H9 (cell line): ENCODE results near the gene GSX2. TPM values are rescaled to one million over a fixed set of nuclear protein-coding genes. Genes with fewer than 3 reads are reported as not detected.

Experiments
- DNase-seq: peaks from one replicate; pipeline ENCODE4 v3.0.0-alpha.2; 2017
- H2AFZ ChIP-seq: one replicate; pipeline ENCODE4 v1.6.1; 2013; ENCODE audit warnings: mild to moderate bottlenecking, low read length, control low read depth, moderate library complexity
- H2AK5ac ChIP-seq: 2 replicates; pipeline ENCODE4 v1.6.1; 2013; ENCODE audit warnings: low read length, control low read depth, mixed read lengths; ENCODE audit not compliant: insufficient read length
- H2BK120ac ChIP-seq: one replicate; pipeline ENCODE4 v1.6.1; 2013; ENCODE audit warnings: low read depth, mild to moderate bottlenecking, low read length, control low read depth, inconsistent platforms; ENCODE audit not compliant: poor library complexity, severe bottlenecking
- H2BK12ac ChIP-seq: 2 replicates; pipeline ENCODE4 v1.6.1; 2013; ENCODE audit warnings: low read length, control low read depth, mixed read lengths, low read depth; ENCODE audit not compliant: insufficient read length
- H2BK15ac ChIP-seq: 2 replicates; pipeline ENCODE4 v1.6.1; 2013; ENCODE audit warnings: low read depth, low read length, control low read depth
- H2BK20ac ChIP-seq: one replicate; pipeline ENCODE4 v1.6.1; 2013; ENCODE audit warnings: low read depth, mild to moderate bottlenecking, low read length, control low read depth, inconsistent platforms; ENCODE audit not compliant: poor library complexity, severe bottlenecking
- H2BK5ac ChIP-seq: 2 replicates; pipeline ENCODE4 v1.6.1; 2013; ENCODE audit warnings: low read length, control low read depth, mixed read lengths; ENCODE audit not compliant: insufficient read length
- H3K14ac ChIP-seq: 2 replicates; pipeline ENCODE4 v1.6.1; 2013; ENCODE audit warnings: low read length, control low read depth; ENCODE audit not compliant: insufficient read depth
- H3K18ac ChIP-seq: 2 replicates; pipeline ENCODE4 v1.6.1; 2013; ENCODE audit warnings: low read depth, mild to moderate bottlenecking, mixed read lengths, low read length, control low read depth; ENCODE audit not compliant: insufficient read length
- H3K23ac ChIP-seq: 2 replicates; pipeline ENCODE4 v1.6.1; 2013; ENCODE audit warnings: low read length, control low read depth, mixed read lengths, low read depth; ENCODE audit not compliant: insufficient read length
- H3K23me2 ChIP-seq: 2 replicates; pipeline ENCODE4 v1.6.1; 2013; ENCODE audit warnings: low read depth, mild to moderate bottlenecking, mixed read lengths, low read length, control low read depth; ENCODE audit not compliant: insufficient read length, poor library complexity, severe bottlenecking
- H3K27ac ChIP-seq: 2 replicates; pipeline ENCODE4 v1.5.1; 2013; ENCODE audit warnings: low read length, control low read depth, mixed read lengths, low read depth; ENCODE audit not compliant: insufficient read length
- H3K27me3 ChIP-seq: 2 replicates; pipeline ENCODE4 v1.6.1; 2013; ENCODE audit warnings: low read length, control low read depth, inconsistent platforms; ENCODE audit not compliant: insufficient read depth
- H3K4ac ChIP-seq: 2 replicates; pipeline ENCODE4 v1.6.1; 2013; ENCODE audit warnings: low read depth, mild to moderate bottlenecking, control low read depth, inconsistent platforms, low read length, moderate library complexity
- H3K4me1 ChIP-seq: 2 replicates; pipeline ENCODE4 v1.6.1; 2013; ENCODE audit warnings: low read length, control low read depth, inconsistent platforms; ENCODE audit not compliant: insufficient read depth
- H3K4me2 ChIP-seq: 2 replicates; pipeline ENCODE4 v1.6.1; 2013; ENCODE audit warnings: low read length, control low read depth, mixed read lengths; ENCODE audit not compliant: insufficient read length, insufficient read depth
- H3K56ac ChIP-seq: 2 replicates; pipeline ENCODE4 v1.6.1; 2013; ENCODE audit warnings: low read depth, mild to moderate bottlenecking, mixed read lengths, low read length, control low read depth; ENCODE audit not compliant: insufficient read length
- H3K79me1 ChIP-seq: 2 replicates; pipeline ENCODE4 v1.6.1; 2013; ENCODE audit warnings: low read depth, mild to moderate bottlenecking, moderate library complexity, low read length, control low read depth, inconsistent platforms; ENCODE audit not compliant: insufficient read depth, poor library complexity, severe bottlenecking
- H3K79me2 ChIP-seq: 2 replicates; pipeline ENCODE4 v1.6.1; 2013; ENCODE audit warnings: low read length, control low read depth, inconsistent platforms; ENCODE audit not compliant: insufficient read depth
- H3K9ac ChIP-seq: 2 replicates; pipeline ENCODE4 v1.6.1; 2013; ENCODE audit warnings: low read length, control low read depth, mixed read lengths; ENCODE audit not compliant: insufficient read length; ENCODE audit errors: extremely low read depth
- H3K9me3 ChIP-seq: one replicate; pipeline ENCODE4 v1.6.1; 2013; ENCODE audit warnings: low read depth, low read length, inconsistent platforms; ENCODE audit not compliant: control insufficient read depth
- H3T11ph ChIP-seq: one replicate; pipeline ENCODE4 v1.6.1; 2013; ENCODE audit warnings: mild to moderate bottlenecking, low read length, control low read depth, inconsistent platforms
- H4K20me1 ChIP-seq: one replicate; pipeline ENCODE4 v1.6.1; 2013; ENCODE audit not compliant: control insufficient read depth, insufficient read length, insufficient read depth
- H4K5ac ChIP-seq: 2 replicates; pipeline ENCODE4 v1.6.1; 2013; ENCODE audit warnings: low read depth, mild to moderate bottlenecking, mixed read lengths, low read length, control low read depth; ENCODE audit not compliant: insufficient read length
- H4K8ac ChIP-seq: replicated peaks from 2 replicates; pipeline ENCODE4 v1.6.1; 2013; ENCODE audit warnings: low read length, control low read depth, mixed read lengths, low read depth; ENCODE audit not compliant: insufficient read length
- H4K91ac ChIP-seq: 2 replicates; pipeline ENCODE4 v1.6.1; 2013; ENCODE audit warnings: low read depth, mild to moderate bottlenecking, moderate library complexity, mixed read lengths, low read length, control low read depth; ENCODE audit not compliant: insufficient read length
- H3K27ac Mint-ChIP-seq, 3 experiments: 2 replicates in 2 of 3; 3 replicates in 1 of 3; pipeline ENCODE4 v1.8.0; 2020 to 2021; ENCODE audit warnings: mixed read lengths in 3 of 3, mild to moderate bottlenecking in 1 of 3, moderate library complexity in 1 of 3
- H3K27me3 Mint-ChIP-seq: 2 replicates; pipeline ENCODE4 v1.8.0; 2021; ENCODE audit warnings: low read depth, mild to moderate bottlenecking, moderate library complexity, mixed read lengths
- H3K36me3 Mint-ChIP-seq, 3 experiments: 2 replicates in 2 of 3; 3 replicates in 1 of 3; pipeline ENCODE4 v1.8.0; 2020 to 2021; ENCODE audit warnings: low read depth in 3 of 3, mixed read lengths in 3 of 3; ENCODE audit not compliant: insufficient read depth in 1 of 3
- H3K4me1 Mint-ChIP-seq, 2 experiments: 2 replicates each; pipeline ENCODE4 v1.8.0; 2020; ENCODE audit warnings: mixed read lengths in 2 of 2
- H3K4me3 Mint-ChIP-seq, 2 experiments: 2 replicates in 1 of 2; 3 replicates in 1 of 2; pipeline ENCODE4 v1.8.0; 2020 to 2021; ENCODE audit warnings: mild to moderate bottlenecking in 2 of 2, mixed read lengths in 2 of 2, moderate library complexity in 1 of 2
- H3K9me3 Mint-ChIP-seq, 2 experiments: 2 replicates in 1 of 2; 3 replicates in 1 of 2; pipeline ENCODE4 v1.8.0; 2020; ENCODE audit warnings: mild to moderate bottlenecking in 2 of 2, mixed read lengths in 2 of 2, moderate library complexity in 1 of 2
- CTCF ChIP-seq: fragments of 200-600 bp; sonication (generic); conservative IDR thresholded peaks from 3 replicates; pipeline ENCODE4 v1.8.0; 2021; ENCODE audit warnings: antibody characterized with exemption, mild to moderate bottlenecking
- WGBS: extraction: QIAGEN DNeasy Blood & Tissue Kit; methylation state at CpG from one replicate; pipeline ENCODE4 v1.1.7; 2013; ENCODE audit warnings: missing lambda C conversion rate, low lambda C conversion rate, mixed read lengths; ENCODE audit not compliant: insufficient read length; ENCODE audit errors: extremely low coverage; 5-methylcytosine and 5-hydroxymethylcytosine counted together
- total RNA-seq: library from RNA; stranded (reverse); gene quantifications from 2 replicates; pipeline ENCODE4 v1.2.1, GENCODE V29; 2021

Gene GSX2
- total RNA-seq, 1 experiment from 2014 or later = not detected

GRCh38 chr4:54063229-54063628 is 36.7 kb upstream of the GSX2 start:
- peak overlapping the region; percentile 90 to 94 for H3K4me3 Mint-ChIP-seq
- peaks cover 3% of the 10 kb centered on the region for H3K79me1 ChIP-seq

More at GRCh38 chr4:54063229-54063628, 36.7 kb upstream of the GSX2 start:
- Histone ChIP-seq H3K4me2 (peak overlapping the region; percentile 98), H3K18ac (no peak overlapping the region), H2AK5ac (no peak overlapping the region), H3K23ac (no peak overlapping the region), H2BK120ac (no peak overlapping the region), H3K4me1 (no peaks in the 10 kb centered on the region; the same call in 1 of the 2 replicates), H2AFZ (no peak overlapping the region), H3K9ac (peak overlapping the region; percentile 81), H2BK15ac (no peak overlapping the region), H4K5ac (no peak overlapping the region), H4K91ac (no peak overlapping the region), H3K27ac (no peak overlapping the region), H2BK20ac (no peak overlapping the region), H3K4ac (no peak overlapping the region), H3K79me2 (no peaks in the 10 kb centered on the region), H3K14ac (no peak overlapping the region), H3K27me3 (no peaks in the 10 kb centered on the region), H2BK5ac (no peak overlapping the region), H3K9me3 (no peaks in the 10 kb centered on the region), H4K8ac (no peak overlapping the region), H3K23me2 (peaks cover 7% of the 10 kb centered on the region), H3T11ph (no peak overlapping the region), H2BK12ac (no peak overlapping the region), H4K20me1 (no peaks in the 10 kb centered on the region), H3K56ac (no peak overlapping the region)
- no peaks in the 10 kb centered on the region for H3K9me3 Mint-ChIP-seq
- H3K36me3 Mint-ChIP-seq = no peaks in the 10 kb centered on the region
- WGBS = no CpG with 5 or more reads among the region's 4 CpGs
- TF ChIP-seq CTCF = no peak
- H3K4me1 Mint-ChIP-seq = peaks cover 31 to 38% of the 10 kb centered on the region in 2 experiments
- no peak overlapping the region; a peak in 1 of 7 replicates for H3K27ac Mint-ChIP-seq
- H3K27me3 Mint-ChIP-seq = peaks cover 4% of the 10 kb centered on the region
- no peak for DNase-seq
